A549 (cell line): ENCODE data around the gene PTPRJ.

ENCODE experiments used
- BCL3 ChIP-seq: fragments of >200 bp; sonication (Bioruptor Twin); formaldehyde crosslinking; IDR thresholded peaks from 3 replicates; pipeline ENCODE4 v1.6.1; 2016
- CTCF ChIP-seq: fragments of >200 bp; sonication (Bioruptor Twin); formaldehyde crosslinking; IDR thresholded peaks from 3 replicates; pipeline ENCODE4 v1.5.1; 2016
- EHMT2 ChIP-seq: fragments of 200-600 bp; sonication (generic); IDR thresholded peaks from 2 replicates; pipeline ENCODE4 v1.6.1; 2016; ENCODE audit warnings: antibody characterized with exemption, low read depth, mild to moderate bottlenecking, moderate library complexity
- HOXA7 ChIP-seq: fragments of 250-450 bp; sonication (Bioruptor Pico); IDR thresholded peaks from 2 replicates; pipeline ENCODE4 v1.5.0; 2020; ENCODE audit warnings: mild to moderate bottlenecking, moderate library complexity
- MAX ChIP-seq: IDR thresholded peaks from 2 replicates; pipeline ENCODE4 v1.6.1; 2012
- MYC ChIP-seq: IDR thresholded peaks from 2 replicates; pipeline ENCODE4 v1.6.1; 2012; ENCODE audit warnings: mild to moderate bottlenecking, inconsistent platforms, low read length, improper control_type of control experiment, borderline replicate concordance
- PBX3 ChIP-seq: IDR thresholded peaks from 2 replicates; pipeline ENCODE4 v1.6.1; 2012
- POLR2A ChIP-seq: IDR thresholded peaks from 2 replicates; pipeline ENCODE4 v1.6.1; 2012; ENCODE audit warnings: mild to moderate bottlenecking, low read length
- REST ChIP-seq: fragments of 200-600 bp; sonication (generic); IDR thresholded peaks from 2 replicates; pipeline ENCODE4 v1.6.1; 2016; ENCODE audit warnings: antibody characterized with exemption, mild to moderate bottlenecking, moderate library complexity

- no peak for TF ChIP-seq POLR2A
- no peak for TF ChIP-seq EHMT2
- no peak for TF ChIP-seq MAX
- no peak for TF ChIP-seq HOXA7
- TF ChIP-seq BCL3 = no peak
- no peak for TF ChIP-seq PBX3
- no peak for TF ChIP-seq CTCF
- no peak for TF ChIP-seq MYC
- TF ChIP-seq REST = no peak
These were observed 204.1 kb downstream of the PTPRJ start for GRCh38 chr11:48184452-48184851.
